SK-N-SH (cell line): ENCODE results near the gene BAG5.

Source experiments
- CTCF ChIP-seq: fragments of 200-600 bp; sonication (generic); IDR thresholded peaks from 2 replicates; pipeline ENCODE4 v1.6.1; 2017; ENCODE audit warnings: antibody characterized with exemption, mild to moderate bottlenecking, moderate library complexity
- EP300 ChIP-seq, 2 experiments: IDR thresholded peaks; 2 replicates each; pipeline versions ENCODE4 v1.4.0 to v1.6.1; 2012; ENCODE audit warnings: borderline replicate concordance in 1 of 2, low read depth in 1 of 2, low read length in 1 of 2
- EZH2phosphoT487 ChIP-seq: fragments of 200-600 bp; sonication (generic); IDR thresholded peaks from 2 replicates; pipeline ENCODE4 v1.6.1; 2017; ENCODE audit warnings: low read depth, mixed run types, mild to moderate bottlenecking, antibody characterized with exemption, moderate library complexity, borderline replicate concordance
- GATA2 ChIP-seq: sonication (generic); formaldehyde crosslinking; IDR thresholded peaks from 2 replicates; pipeline ENCODE4 v1.5.0; 2020; ENCODE audit warnings: mild to moderate bottlenecking, missing genetic modification reagents
- MXI1 ChIP-seq: IDR thresholded peaks from 2 replicates; pipeline ENCODE4 v1.6.1; 2012; ENCODE audit warnings: mild to moderate bottlenecking, low read depth, low read length, improper control_type of control experiment
- POLR2AphosphoS5 ChIP-seq: IDR thresholded peaks from 2 replicates; pipeline ENCODE4 v1.6.1; 2012; ENCODE audit warnings: low read depth, low read length
- RXRA ChIP-seq: IDR thresholded peaks from 2 replicates; pipeline ENCODE4 v1.4.0; 2012; ENCODE audit warnings: low read depth, mild to moderate bottlenecking, borderline replicate concordance
- TAF1 ChIP-seq: IDR thresholded peaks from 2 replicates; pipeline ENCODE4 v1.6.1; 2012; ENCODE audit warnings: low read depth, mild to moderate bottlenecking, low read length, moderate library complexity, borderline replicate concordance
- USF2 ChIP-seq: fragments of 150-350 bp; IDR thresholded peaks from 2 replicates; pipeline ENCODE4 v1.6.1; 2017; ENCODE audit warnings: antibody characterized with exemption, low read length, low read depth, borderline replicate concordance
- ZBTB33 ChIP-seq: IDR thresholded peaks from 2 replicates; pipeline ENCODE4 v1.4.0; 2012; ENCODE audit warnings: low read depth, borderline replicate concordance
- TF ChIP-seq, protein P1 (sequence below): IDR thresholded peaks from 2 replicates; pipeline ENCODE4 v1.4.0; 2012; ENCODE audit warnings: low read depth, borderline replicate concordance

GRCh38 chr14:103611215-103611614, 48.8 kb upstream of the BAG5 start:
- no peak for TF ChIP-seq CTCF
- TF ChIP-seq POLR2AphosphoS5 = no peak
- no peak for TF ChIP-seq EZH2phosphoT487
- TF ChIP-seq, protein P1, sequence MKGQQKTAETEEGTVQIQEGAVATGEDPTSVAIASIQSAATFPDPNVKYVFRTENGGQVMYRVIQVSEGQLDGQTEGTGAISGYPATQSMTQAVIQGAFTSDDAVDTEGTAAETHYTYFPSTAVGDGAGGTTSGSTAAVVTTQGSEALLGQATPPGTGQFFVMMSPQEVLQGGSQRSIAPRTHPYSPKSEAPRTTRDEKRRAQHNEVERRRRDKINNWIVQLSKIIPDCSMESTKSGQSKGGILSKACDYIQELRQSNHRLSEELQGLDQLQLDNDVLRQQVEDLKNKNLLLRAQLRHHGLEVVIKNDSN = no peak
- TF ChIP-seq MXI1 = no peak
- no peak for TF ChIP-seq ZBTB33
- TF ChIP-seq EP300 (IDR thresholded peaks at IDR 0.05; ENCODE audit: borderline replicate concordance in 1 of 2, low read depth in 1 of 2, low read length in 1 of 2) = no peak
- no peak for TF ChIP-seq RXRA
- TF ChIP-seq GATA2 = no peak
- TF ChIP-seq USF2 = no peak
- no peak for TF ChIP-seq TAF1
